ENCODE data around the gene TP53I13. TPM values are rescaled to one million over a fixed set of nuclear protein-coding genes. Genes with fewer than 3 reads are reported as not detected.

The TP53I13 gene
- total and polyA plus RNA-seq, 2 of the 13 experiments (the other 11 are each of a cell fraction or from before 2014, with no cell fraction given): 16.9 to 25.7 TPM

GRCh38 chr17:29589524-29590410 lies 21.3 kb downstream of the TP53I13 start, which contains the start of gene GIT1 (continued):
- TF ChIP-seq PRDM10 (CRISPR knock-in tag; IDR thresholded peaks at IDR 0.05; ENCODE audit: low read depth) (no peak), NFATC3 (CRISPR knock-in tag; IDR thresholded peaks at IDR 0.05) (no peak), THAP8 (CRISPR knock-in tag; IDR thresholded peaks at IDR 0.05; ENCODE audit: borderline replicate concordance) (no peak), ZNF572 (CRISPR knock-in tag; IDR thresholded peaks at IDR 0.05) (no peak), CREB1 (IDR thresholded peaks at IDR 0.05) (no peak), CREB1 (CRISPR knock-in tag; IDR thresholded peaks at IDR 0.05) (no peak), DRAP1 (CRISPR knock-in tag; IDR thresholded peaks at IDR 0.05) (no peak), MXD1 (CRISPR knock-in tag; IDR thresholded peaks at IDR 0.05) (peak; percentile 51; the same call in 1 of the 2 replicates), BRCA1 (CRISPR knock-in tag; IDR thresholded peaks at IDR 0.05) (no peak), RORA (CRISPR knock-in tag; IDR thresholded peaks at IDR 0.05) (no peak), HDAC1 (CRISPR knock-in tag; IDR thresholded peaks at IDR 0.05) (peak; percentile 61; the same call in 1 of the 2 replicates), RBAK (CRISPR knock-in tag; IDR thresholded peaks at IDR 0.05) (no peak), CC2D1A (CRISPR knock-in tag; IDR thresholded peaks at IDR 0.05) (no peak), SIN3B (IDR thresholded peaks at IDR 0.05; ENCODE audit: low read length) (no peak), HOXA9 (CRISPR knock-in tag; IDR thresholded peaks at IDR 0.05; ENCODE audit: borderline replicate concordance) (no peak), ATF7-NPFF (CRISPR knock-in tag; IDR thresholded peaks at IDR 0.05; ENCODE audit: low read depth) (no peak), RXRB (CRISPR knock-in tag; IDR thresholded peaks at IDR 0.05; ENCODE audit: borderline replicate concordance) (no peak), AKAP8 (CRISPR knock-in tag; IDR thresholded peaks at IDR 0.05) (no peak), ZFP36L2 (CRISPR knock-in tag; IDR thresholded peaks at IDR 0.05) (no peak), SUZ12 (IDR thresholded peaks at IDR 0.05; ENCODE audit: low read depth, low read length) (no peak), WIZ (CRISPR knock-in tag; IDR thresholded peaks at IDR 0.05) (no peak), JARID2 (CRISPR knock-in tag; IDR thresholded peaks at IDR 0.05; ENCODE audit: insufficient replicate concordance) (no peak), CENPX (CRISPR knock-in tag; IDR thresholded peaks at IDR 0.05) (no peak), HINFP (CRISPR knock-in tag; IDR thresholded peaks at IDR 0.05; ENCODE audit: low read depth) (no peak), ZNF441 (CRISPR knock-in tag; IDR thresholded peaks at IDR 0.05; ENCODE audit: borderline replicate concordance) (no peak)

All from HepG2 (cell line).